Lower leg skin (tissue), 4 donors: ENCODE results near the gene PSD4. TPM values are rescaled to one million over a fixed set of nuclear protein-coding genes. Genes with fewer than 3 reads are reported as not detected.

Experiments used
- DNase-seq, 2 donors: peaks; one replicate each; pipeline ENCODE4 v3.0.0-alpha.2; 2019; ENCODE audit warnings: low spot score in 2 of 2
- H3K4me3 ChIP-seq: fragments of 200-600 bp; sonication (generic); 2 replicates; pipeline ENCODE4 v1.5.1; 2017; ENCODE audit warnings: mild to moderate bottlenecking, low read depth; ENCODE audit not compliant: poor library complexity, severe bottlenecking
- CTCF ChIP-seq, 3 donors: fragments of 450-650 bp; IDR thresholded peaks; one replicate each; pipeline ENCODE4 v1.5.1; 2016; ENCODE audit warnings: antibody characterized with exemption in 3 of 3, mild to moderate bottlenecking in 3 of 3, moderate library complexity in 2 of 3
- POLR2A ChIP-seq, 2 donors: fragments of 450-650 bp; IDR thresholded peaks; one replicate each; pipeline ENCODE4 v1.6.1; 2016 to 2017; ENCODE audit warnings: antibody characterized with exemption in 2 of 2, mild to moderate bottlenecking in 1 of 2, moderate library complexity in 1 of 2
- WGBS, 2 donors: methylation state at CpG; one replicate each; pipeline ENCODE4 v1.1.5; 2018; 5-methylcytosine and 5-hydroxymethylcytosine counted together
- intact Hi-C: fragments of 100-400 bp; cut with DNase I; formaldehyde crosslinking; loops from one replicate; pipeline ENCODE4 v1.15.0; 2023; ENCODE audit warnings: low total_unique reads
- total RNA-seq, 4 donors: library from RNA; depleted of rRNA; stranded (reverse); fragments of >200 nt; gene quantifications; one replicate each; pipeline ENCODE4 v1.1.0, GENCODE V29; 2016

The PSD4 gene
- total RNA-seq, 4 donors from 2014 or later = 58.1 to 99.2 (median 87.6) TPM

GRCh38 chr2:113164215-113164929 lies 9.4 kb upstream of the PSD4 start:
- 48 to 58% methylated on average over 11 of the region's 11 CpGs for WGBS, 2 donors
- peak in 1 of 2 donors; percentile 87 for DNase-seq
- intact Hi-C loops = no loop called here
- TF ChIP-seq CTCF (IDR thresholded peaks at IDR 0.05) = no peak
- no peak for TF ChIP-seq POLR2A (IDR thresholded peaks at IDR 0.05)
- no peak overlapping the region for H3K4me3 ChIP-seq

DNA sequence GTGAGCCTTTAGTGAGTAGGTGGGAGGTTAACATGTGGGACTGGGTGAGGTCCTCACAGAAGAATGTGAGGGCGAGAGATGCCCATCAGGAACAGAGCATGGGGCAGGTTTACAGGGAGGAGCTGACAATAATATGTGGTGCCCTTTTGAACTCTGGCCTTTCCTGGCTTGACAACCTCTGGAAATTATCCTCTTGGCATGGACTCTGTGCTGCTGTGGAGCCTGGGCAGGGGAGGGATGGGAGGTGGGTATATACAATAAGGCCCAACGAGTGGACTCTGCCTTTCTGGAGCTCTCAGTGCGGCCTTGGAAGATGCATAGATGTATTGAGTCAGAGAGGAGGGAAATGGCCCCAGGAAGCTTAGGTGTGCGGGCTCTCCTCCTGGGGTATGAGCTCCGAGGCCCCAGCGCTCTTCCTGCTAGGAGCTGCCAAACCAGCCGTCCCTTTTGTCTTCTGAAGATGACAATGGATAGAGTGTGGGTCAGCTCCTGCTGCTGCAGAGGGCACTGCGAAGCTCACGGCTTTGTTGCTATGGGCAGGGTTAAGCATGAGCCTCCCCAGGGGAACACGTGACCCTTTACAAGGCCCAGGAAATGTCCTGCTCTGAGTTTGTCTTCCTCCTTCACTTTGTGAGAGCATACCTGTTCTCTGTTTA lies 8.7 kb upstream of the PSD4 start:
- no peak overlapping the region for H3K4me3 ChIP-seq
- WGBS, 2 donors = 72 to 75% methylated on average over 10 of the region's 10 CpGs
- intact Hi-C loops = no loop called here
- DNase-seq = peak in 1 of 2 donors; percentile 39
- TF ChIP-seq CTCF (IDR thresholded peaks at IDR 0.05) (no peak), POLR2A (IDR thresholded peaks at IDR 0.05) (no peak)

DNA sequence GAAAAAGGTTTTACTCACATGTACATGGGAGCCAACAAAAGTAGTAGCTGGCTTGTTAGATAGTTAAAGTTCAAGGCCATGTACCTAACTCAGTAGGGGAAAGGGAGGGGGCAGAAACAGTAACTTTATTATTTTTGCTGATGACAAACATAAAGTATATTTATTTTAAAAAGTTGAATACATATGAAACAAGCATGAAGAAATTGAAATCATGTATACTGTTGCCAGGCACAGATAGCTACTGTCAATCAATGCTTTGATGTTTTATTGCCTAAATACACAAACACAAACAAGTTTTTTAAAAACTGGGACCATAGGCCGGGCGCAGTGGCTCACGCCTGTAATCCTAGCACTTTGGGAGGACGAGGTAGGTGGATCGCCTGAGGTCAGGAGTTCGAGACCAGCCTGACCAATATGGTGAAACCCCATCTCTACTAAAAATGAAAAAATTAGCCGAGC lies 7.6 kb upstream of the PSD4 start:
- no peak overlapping the region for H3K4me3 ChIP-seq
- TF ChIP-seq CTCF (IDR thresholded peaks at IDR 0.05) (no peak), POLR2A (IDR thresholded peaks at IDR 0.05) (no peak)
- intact Hi-C loops = no loop called here
- 95% methylated on average over 7 of the region's 7 CpGs for WGBS, 2 donors
- DNase-seq = peak in 1 of 2 donors; percentile 46

GRCh38 chr2:113167115-113167932 lies 6.4 kb upstream of the PSD4 start:
- no peak for TF ChIP-seq POLR2A (IDR thresholded peaks at IDR 0.05)
- TF ChIP-seq CTCF (IDR thresholded peaks at IDR 0.05) = no peak
- 46 to 67% methylated on average over 12 of the region's 12 CpGs for WGBS, 2 donors
- H3K4me3 ChIP-seq = no peak overlapping the region
- peak in 1 of 2 donors; percentile 85 for DNase-seq
- intact Hi-C loops = no loop called here

DNA sequence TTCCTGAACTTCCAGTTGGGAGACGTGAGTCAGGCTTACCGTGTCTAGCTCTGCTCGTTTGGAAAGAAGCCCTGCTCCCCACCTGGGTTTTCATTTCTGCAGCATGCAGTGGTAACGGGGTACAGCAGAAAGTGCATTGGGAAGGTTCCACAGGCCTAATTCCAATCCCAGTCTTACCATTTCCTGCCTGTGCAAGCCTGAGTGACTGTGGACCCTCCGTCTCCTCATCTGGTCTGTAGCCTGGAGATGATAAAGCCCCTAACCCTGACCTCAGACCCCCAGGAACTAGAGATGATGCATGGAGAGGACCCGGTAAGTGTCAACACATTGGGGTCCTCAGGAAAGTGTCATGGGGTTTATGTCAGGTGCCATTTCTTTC lies 5.8 kb upstream of the PSD4 start:
- TF ChIP-seq CTCF (IDR thresholded peaks at IDR 0.05) (no peak), POLR2A (IDR thresholded peaks at IDR 0.05) (no peak)
- H3K4me3 ChIP-seq = no peak overlapping the region
- 75 to 88% methylated on average over 6 of the region's 6 CpGs for WGBS, 2 donors
- peak in 1 of 2 donors; percentile 42 for DNase-seq
- intact Hi-C loops = no loop called here
